ENCODE measurements around the gene CRK.

DNA sequence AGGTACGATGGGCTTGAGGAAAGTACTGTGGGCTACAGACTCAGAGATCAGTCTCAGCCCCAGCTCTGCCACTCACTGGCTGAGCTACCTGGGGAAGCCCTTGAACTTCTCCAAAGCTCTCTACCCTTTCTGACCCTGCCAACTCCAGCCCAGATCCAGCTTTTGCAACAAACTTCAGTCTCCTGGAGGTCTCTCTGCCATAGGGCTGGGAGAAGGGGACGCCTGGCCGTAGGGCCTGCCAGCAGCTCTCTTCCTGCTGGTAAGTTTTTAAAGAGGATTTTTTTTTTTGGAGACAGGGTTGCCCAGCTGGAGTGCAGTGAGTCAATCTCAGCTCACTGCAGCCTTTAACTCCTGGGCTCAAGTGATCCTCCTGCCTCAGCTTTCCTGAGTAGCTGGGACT, 48.8 kb upstream of the CRK start:
- TF ChIP-seq, protein P1, sequence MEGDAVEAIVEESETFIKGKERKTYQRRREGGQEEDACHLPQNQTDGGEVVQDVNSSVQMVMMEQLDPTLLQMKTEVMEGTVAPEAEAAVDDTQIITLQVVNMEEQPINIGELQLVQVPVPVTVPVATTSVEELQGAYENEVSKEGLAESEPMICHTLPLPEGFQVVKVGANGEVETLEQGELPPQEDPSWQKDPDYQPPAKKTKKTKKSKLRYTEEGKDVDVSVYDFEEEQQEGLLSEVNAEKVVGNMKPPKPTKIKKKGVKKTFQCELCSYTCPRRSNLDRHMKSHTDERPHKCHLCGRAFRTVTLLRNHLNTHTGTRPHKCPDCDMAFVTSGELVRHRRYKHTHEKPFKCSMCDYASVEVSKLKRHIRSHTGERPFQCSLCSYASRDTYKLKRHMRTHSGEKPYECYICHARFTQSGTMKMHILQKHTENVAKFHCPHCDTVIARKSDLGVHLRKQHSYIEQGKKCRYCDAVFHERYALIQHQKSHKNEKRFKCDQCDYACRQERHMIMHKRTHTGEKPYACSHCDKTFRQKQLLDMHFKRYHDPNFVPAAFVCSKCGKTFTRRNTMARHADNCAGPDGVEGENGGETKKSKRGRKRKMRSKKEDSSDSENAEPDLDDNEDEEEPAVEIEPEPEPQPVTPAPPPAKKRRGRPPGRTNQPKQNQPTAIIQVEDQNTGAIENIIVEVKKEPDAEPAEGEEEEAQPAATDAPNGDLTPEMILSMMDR (IDR thresholded peaks at IDR 0.05), result no peak
- TF ChIP-seq POLR2A (IDR thresholded peaks at IDR 0.05), result no peak
